NCI-H1694 treated with DMSO at 0.1 percent for 48 hours (cell line): ENCODE data around the gene AQP12B.

Source experiments
- DNase-seq: peaks from one replicate; lab custom pipeline; 2025; lab: John Stamatoyannopoulos, UW

Gene AQP12B

DNA sequence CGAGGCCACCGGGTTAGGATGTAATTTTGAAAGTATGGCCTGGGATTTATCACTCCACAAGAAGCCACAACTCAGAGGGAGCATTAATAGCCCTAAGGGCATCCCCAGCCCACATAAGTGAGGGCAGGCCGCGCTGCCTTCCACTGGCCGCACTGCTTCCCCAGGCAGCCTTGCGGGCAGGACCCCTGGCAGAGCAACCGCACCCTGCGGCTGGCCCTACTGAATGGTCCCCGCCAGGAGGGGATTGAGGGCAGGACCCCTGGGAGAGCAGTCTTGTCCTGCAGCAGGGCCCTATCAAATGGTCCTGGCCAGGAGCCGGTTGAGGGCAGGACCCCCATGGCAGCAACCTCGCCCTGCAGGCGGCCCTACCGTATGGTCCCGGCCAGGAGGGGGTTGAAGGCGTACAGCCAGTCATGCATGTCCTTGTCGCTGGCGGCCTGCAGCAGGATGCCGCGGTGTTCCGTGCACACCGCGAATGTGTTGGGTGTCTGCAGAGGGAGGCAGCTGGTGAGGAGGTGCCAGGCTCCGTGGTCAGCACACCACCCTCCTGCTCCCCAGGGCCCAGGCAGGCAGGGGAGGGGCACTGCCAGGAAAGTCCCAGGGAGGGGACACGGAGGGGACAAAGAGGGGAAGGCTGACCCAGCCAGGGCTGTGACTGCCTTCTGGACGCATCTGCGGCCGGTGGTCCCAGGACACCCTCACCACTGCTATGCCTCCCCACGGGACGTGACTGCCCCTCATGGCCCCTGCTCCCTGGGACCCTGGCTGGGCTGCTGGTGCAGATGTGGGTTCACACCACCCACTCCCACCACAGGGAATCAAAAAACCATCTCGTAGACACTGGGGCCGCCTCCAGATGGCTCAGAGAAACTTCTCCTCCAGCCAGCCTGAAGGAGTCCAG, 35.2 kb upstream of the AQP12B start:
- DNase-seq = no peak

DNA sequence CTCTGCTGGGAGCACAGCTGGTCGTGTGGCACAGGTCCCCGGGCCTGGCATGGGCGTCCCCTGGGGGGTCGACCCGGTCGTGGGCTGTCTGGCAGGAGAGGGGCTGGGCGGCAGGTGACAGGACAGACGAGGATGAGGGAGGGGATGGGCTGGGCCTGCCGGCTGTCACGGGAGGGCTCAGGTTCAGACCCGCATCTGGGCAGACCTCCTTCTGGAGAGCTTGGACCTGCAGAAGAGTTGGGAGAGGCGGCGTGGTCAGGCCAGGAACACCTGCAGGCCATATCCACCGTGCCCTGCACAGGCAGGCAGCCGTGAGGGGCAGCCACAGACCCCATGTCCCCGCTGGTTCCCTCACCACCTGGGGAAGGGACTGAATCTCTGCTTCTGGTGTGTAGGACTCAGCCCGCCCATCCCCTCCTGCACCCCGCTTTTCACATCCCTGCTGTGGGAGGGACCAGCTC, 34.5 kb upstream of the AQP12B start:
- no peak for DNase-seq

DNA sequence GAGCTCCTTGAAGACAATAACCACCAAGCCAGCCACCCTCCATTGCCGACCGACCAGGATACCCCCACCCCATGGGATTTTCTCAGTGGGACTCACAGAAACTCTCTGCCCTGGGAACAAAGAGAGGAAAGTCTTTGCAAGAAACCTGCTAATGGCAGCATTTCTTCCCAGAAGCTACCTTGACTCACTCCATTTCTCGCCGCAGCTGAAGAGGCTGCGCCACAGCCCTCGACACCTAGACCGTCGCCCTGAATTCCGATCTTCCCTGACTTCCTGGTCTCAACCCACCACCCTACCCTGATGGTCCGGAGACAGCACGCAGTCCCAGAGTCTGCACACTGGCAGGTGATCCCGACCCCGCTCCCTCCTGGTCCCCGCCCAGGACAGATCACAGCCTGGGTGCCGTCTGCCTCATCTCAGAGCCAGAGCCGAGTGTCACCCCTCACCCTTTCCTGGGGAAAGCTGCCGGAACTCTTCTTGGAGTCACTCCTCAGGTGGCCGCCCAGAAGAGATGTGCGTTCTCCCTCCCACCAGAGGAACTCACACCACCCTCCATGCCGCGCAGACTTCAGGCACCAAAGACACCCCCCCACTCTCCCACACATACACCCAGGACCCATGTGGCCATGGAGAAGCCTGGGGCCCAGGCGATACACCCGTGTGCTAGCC, 33.6 kb upstream of the AQP12B start:
- no peak for DNase-seq

DNA sequence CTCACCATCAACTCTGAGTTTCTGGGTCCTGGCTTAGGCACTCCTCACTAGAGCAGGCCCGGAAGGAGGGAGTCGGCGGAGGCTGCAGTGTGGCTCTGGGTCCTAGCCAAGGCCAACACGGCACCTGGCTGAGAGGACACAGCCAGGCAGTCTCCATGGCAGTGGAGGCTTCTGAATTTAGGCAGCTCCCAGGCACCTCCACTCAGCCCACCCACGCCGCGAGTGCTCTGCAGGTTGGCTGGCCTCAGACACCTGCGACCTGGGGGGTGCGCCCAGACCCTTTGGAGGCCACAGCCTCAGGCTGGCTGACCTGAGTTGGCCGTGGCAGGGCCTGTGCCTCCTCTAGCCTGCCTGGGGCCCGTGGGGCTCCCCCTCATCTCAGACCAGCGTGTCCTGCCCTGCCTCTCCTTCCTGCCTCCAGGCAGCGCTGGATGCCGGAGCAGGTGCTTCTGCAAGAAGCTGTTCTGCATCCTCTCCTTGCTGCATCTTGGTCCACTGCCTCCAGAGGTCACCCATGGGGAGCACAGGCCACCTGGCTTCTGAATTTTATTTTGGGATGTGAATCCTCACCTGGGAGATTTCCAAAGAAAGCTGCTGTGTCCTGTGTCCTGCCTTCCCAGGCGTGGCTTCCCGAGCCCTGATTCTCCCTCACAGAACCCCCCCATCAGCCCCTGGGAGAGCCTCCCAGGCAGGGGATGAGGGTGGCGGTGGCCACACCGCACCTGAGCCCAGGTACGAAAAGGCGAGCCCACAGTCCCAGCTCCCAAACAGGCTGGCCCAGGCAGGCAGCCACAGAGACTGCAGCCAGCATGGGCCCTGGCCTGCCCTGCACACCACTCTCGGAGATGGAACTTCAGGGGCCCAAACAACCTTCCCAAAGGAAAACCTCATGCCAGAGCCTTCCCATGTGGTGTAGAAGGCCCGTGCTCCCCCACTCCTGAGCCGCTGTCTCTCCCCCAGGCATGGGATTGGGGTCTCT, 32.4 kb upstream of the AQP12B start:
- no peak for DNase-seq

DNA sequence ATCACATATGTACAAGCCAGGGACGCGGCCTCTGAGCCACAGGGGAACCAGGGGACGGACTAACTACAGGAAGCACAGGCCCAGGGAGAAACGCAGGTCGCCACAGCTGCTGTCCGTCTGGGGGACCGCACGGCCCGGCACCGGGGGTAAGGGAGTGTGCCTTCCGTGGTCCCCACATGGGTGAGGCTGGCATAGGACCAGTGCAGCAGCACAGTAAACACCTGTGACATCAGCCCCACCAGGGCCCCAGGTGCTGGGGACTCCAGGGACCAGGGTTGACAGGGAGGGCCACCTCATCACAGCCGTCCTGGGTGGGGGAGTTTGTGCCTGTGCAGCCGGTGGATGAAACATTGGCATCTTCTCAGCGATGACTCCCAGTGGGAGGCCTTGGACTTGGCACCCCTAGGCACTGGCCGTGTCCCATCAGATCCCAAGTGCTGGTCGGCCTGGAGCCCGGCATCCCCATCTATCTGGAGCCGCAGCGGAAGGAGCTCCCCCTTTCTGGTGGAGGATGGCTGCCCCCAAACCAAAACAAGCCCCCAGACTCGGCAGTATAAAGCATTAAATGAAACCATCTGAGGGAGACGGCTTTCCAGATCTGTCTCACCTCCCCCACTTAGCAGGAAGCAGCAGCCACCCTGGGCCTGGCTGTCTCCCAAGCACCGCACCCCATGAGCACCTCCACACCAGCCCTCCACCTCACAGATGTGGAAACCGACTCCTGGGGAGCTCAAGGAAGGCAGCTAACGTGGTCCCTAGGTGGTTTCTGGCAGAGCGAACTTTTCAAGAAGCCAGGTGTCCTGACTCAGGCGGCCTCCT, 31.5 kb upstream of the AQP12B start:
- no peak for DNase-seq

DNA sequence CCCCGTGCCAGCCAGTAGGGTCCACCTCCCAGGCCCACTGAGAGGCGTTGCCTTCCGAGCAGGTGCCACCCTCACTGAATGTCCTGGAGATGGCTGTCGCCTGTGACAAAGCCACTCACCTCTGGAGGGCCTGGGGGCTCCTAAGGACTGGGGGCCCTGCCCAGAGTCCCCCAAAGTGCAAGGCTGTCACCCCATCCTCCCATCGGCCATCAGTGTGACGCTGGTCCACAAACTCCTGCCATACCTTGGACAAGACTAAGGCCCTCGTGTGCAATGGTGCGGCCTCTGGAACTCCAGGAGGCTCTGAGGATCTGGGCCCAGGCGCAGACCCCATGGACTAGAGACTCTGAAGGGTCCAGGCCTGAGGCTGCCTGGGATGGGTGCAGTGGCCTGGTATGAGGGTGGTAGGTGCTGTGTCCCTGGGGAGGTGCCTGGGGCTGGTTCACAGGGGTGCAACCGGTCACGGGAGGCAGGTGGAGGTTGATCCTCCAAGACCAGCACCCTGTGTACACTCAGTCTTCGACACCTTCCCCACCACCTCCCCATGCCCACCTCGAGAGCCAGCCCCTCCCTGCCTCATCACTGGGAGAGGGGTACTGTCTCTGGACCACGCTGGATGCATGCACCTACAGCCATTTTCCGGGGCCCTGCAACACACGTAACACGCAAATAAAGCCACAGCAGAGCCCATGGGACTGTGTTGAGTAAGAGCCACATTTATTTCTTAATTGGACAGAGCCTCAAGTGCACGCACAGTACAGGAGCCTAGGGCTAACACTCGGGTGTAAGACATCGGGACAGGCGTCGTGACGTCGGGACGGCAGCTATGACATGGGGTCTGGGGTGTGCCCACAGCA, 30.6 kb upstream of the AQP12B start:
- DNase-seq = no peak

DNA sequence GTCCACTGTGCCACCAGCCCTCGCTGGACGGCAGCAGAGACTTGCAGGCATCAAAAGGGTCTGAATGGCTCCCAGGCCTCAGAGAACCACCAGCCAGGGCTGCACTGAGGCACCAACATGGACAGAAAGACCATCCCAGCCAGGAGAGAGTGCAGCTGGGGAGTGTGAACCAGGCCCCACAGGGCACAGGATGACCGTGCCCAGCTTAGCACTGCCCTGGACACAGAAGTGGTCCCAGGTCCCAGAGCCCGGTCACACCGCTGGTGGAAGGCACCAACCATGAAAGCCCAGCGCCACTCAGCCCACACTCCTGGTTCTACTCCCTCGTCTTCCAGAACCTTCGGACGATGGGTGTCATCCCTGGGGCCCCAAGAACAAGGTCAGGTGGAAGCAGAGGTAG, 29.4 kb upstream of the AQP12B start:
- DNase-seq = no peak

DNA sequence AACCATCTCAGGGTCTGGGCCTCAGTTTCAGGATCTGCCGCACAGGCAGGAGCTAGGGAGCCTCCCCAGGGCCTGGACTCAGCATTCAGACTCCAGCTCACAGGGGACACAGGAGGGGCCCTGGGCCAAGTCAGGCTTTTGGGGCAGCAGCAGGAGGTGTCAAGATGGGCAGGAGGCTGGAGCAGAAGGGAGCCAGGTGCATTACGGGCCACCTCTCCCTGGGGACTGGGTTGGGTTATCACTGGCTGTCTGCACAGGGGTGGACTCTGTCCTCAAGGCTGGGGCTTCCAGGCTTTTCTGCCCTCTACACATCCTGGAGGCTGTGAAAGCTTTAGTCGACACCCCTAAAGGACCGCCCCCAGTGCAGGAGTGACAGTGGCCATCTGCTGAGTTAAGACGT, 29.0 kb upstream of the AQP12B start:
- DNase-seq = no peak

DNA sequence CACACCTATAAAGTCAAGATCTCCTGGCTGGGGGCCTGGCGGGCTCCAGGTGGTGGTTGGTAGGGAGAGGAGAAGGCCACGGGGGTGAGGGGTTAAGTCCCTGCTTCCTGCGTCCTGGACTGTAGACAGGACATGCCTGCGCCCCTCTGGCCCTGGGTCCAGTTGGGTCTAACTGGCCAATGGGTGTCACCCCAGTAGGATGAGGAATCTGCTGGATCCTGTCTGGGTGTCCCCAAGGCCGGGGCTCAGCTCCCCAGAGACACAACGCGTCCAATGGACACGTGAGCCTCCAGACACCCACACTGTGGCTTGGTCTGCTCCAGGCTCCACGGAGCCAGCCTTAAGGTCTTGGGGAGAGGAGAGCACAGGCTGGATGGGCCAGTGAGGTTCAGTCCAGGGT, 28.6 kb upstream of the AQP12B start:
- no peak for DNase-seq

DNA sequence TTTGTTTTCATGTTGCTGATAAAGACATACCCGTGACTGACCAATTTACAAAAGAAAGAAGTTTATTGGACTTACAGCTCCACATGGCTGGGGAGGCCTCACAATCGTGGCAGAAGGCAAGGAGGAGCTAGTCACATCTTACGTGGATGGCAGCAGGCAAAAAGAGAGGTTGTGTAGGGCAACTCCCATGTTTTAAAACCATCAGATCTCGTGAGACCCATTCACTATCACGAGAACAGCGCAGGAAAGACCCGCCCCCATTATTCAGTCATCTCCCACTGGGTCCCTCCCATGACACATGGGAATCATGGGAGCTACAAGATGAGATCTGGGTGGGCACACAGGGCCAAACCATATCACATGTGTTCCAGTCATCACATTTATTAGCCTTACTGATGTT, 25.8 kb upstream of the AQP12B start:
- DNase-seq = no peak

DNA sequence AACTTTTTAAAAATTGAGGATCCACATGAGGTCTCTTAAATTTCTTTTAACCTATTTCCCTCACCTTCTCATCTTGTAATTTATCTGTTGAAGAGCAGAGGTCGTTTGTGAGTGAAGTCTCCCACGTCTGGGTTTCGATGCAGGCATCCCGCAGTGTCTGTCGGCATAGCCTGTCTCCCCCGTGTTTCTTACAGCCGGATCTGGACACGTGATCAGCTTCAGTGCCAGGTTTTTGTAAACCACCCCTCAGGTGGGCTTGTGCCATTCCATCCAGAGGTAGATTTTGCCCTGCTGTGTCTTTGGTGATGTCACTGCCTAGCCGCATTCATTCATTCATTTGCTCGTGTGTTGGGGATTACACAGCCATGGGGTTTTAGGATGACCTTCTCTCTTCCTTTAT, 25.1 kb upstream of the AQP12B start:
- DNase-seq = no peak

DNA sequence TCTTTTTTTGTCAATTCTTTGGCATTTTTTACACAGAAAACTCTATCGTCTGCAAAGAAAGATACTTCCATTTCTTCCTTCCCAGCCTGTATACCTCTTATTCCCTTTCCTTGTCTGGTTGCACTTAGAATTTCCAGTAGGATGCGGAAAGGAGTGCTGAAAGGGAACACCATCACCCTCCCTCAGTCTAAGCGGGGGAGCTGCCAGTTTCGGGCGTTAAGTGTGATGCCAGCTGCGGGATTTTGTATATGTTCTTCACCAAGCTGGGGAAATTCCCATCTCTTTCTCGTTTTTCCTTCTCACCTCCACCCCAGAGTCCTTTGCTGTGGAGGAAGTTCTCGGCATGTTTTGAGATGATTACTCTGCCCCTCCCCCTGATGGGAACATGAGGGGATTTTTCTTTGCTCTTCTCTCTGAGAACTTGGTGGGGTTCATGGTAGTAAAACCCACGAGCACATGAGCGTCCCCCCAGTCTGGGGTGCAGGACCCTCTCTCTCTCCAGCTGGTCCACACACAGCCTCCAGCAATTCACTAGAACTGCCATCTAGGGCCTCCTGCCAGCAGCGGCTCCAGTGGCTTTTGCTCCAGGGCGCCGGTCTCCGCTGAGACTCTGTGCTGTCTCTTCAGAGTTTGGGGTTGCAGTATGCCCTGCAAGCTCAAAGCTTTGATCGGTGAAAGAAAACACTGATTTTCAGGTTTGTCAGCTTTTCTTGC, 24.5 kb upstream of the AQP12B start:
- no peak for DNase-seq

DNA sequence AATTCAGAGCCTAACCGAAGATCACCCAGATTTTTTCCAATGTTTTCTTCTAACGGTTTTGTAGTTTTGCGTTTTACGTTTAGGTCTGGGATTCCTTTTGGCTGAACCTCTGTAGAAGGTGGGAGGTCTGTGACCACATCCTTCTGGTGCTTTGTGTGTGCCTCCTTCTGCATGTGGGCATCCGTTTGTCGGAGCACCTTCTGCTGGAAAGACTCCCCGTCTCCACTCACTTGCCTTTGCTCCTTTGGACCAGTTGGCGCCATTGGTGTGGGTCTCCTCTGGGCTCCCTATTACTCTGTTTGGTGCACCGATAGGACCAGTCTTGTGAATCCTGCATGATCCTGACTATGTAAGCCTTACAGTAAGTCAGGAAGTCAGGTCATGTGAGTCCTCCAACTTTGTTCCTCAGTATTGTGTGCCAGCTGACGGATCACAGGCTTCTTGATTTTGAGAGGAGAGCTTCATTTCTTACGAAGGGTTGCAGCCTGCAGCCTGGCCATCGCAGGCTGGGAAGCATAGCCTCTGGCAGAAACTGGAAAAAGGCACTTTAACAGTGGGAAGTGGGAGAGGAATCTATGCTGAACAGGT, 22.6 kb upstream of the AQP12B start:
- no peak for DNase-seq

DNA sequence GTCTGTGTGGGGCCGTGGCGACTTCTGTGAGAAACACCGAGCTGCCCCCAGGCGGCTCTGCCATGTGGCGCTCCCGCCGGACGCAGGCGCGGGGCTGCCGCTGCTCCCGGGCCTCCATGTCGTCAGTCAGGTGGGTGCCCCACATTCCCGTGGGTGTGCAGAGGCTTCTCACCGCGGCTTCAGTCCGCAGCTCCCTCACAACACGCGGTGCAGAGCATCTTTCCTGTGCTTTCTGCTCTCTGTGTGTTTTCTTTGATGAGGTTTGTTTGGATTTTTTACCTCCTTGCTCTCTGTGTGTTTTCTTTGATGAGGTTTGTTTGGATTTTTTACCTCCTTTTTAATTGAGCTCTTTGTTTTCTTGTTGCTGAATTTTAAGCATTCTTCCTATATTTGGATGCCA, 22.0 kb upstream of the AQP12B start:
- DNase-seq = no peak

DNA sequence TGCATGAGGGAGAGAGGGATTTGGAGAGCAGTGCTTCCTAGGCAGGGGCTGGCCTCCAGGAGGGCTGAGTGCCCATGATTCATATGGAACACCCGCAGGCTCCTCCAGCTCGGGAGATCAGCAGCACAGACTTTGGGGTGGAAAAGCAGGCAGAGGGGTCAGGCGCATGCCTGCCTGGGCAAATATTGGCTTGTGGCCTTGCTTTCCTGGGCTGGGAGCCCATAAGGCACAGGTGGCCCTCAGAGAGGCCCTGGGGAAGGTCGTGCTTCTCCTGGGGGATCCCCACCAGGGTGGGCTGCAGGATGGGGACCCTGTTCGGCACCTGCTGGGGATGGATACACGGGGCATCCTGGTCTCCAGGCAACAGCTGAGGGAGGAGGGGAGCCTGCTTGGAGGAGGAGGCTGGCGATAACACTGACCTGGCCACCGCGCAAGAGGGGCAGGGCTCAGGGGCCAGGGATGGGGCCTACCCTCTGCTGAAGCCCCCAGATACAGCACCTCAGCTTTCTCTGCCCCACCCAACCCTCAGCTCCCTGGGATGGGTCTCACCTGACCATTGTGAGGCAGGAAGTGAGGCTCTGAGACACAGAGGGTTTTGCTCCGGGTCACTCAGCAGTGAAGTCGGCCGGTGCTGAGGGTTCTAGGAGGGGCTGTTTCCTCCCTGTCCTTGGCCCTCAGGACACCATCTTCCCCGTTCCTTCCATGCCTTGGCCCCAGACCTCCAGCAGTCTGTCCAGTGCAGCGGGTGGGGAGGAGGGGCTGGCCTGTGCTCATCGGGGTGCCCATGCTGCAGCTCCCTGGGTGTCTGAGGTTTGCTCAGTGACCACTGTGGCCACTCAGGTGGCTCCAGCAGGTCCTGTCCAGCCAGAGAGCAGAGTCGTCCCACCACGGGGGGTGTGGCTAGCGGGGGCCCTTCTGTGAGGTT, 21.0 kb upstream of the AQP12B start:
- no peak for DNase-seq

DNA sequence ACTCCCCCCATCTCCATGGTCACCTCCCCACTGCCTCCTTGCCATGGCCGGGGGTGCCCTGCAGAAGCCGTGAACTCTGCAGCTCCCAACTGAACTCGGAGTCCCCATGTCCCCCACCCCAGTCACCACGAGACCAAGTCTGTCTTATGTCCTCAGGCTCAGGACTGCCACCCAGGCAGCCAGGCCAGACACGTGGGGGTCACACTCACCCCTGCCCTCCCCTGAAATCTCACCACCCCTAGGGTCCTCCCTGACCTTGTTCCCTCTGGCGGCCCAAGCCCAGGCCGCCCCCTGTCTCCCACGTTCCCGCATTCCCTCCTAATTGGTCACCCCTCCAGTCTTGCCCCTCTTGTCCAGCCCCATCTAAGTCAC, 19.9 kb upstream of the AQP12B start:
- DNase-seq = no peak

DNA sequence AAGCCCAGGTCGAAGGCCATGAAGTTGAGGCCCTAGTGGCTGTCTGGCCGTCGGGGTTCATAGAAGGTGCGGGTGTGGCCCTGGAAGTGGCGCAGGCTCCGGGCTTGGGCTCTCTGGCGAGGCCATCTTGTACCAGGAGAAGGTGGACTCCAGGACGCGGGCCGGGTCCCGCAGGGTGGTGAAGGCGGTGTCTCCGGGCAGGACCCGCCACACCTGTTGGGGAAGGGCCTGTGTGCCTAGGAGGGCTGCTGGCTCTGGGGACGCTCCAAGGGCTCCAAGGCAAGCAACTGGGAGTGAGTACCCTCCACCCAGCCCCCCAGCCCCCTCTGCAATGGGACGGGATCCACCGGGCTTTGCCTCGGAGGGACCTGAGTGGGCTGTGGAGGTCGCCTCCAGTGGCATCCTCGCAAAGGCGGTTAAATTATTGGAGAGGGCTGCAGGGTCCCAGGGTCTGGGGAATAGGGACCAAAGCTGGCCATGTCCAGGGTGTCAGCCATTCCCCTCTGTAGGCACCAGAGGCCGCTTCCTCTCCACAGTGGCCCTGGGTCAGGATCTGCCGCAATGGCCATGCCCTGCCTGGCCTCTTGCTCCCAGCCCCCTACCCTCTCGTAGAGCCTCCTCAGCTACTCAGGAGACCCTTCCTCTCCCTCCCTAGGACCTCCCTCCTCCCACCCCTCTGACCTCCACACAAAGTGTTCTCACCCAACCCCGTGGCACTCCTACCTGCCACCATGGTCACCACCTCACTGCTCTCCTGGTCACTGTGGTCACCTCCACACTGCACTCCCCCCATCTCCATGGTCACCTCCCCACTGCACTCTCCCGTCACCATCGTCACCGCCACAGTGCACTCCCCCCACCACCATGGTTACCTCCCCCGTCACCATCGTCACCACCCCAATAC, 19.3 kb upstream of the AQP12B start:
- DNase-seq = no peak
